ENCODE measurements around the gene THSD4.

Gene THSD4

DNA sequence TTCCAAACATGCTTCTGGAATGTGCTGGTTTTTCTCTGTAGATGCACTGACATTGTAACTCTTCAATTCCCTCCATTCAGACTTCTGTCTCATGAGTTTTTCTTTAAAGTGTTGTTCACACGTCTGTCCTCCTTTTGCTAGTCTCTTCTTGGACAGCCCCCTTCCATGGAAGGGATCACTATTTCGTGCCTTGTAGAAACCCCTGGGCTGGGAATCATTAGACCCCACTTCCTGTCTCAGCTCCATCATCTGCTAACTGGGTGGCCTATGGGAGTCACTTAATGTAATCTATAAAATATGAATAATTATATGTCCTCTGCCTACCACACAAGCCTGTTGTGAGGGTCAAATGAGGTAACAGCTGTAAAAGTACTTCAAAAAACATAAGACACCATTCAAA lies 110.6 kb downstream of the THSD4 start:
- DNase-seq (ENCODE audit: low spot score): no peak

DNA sequence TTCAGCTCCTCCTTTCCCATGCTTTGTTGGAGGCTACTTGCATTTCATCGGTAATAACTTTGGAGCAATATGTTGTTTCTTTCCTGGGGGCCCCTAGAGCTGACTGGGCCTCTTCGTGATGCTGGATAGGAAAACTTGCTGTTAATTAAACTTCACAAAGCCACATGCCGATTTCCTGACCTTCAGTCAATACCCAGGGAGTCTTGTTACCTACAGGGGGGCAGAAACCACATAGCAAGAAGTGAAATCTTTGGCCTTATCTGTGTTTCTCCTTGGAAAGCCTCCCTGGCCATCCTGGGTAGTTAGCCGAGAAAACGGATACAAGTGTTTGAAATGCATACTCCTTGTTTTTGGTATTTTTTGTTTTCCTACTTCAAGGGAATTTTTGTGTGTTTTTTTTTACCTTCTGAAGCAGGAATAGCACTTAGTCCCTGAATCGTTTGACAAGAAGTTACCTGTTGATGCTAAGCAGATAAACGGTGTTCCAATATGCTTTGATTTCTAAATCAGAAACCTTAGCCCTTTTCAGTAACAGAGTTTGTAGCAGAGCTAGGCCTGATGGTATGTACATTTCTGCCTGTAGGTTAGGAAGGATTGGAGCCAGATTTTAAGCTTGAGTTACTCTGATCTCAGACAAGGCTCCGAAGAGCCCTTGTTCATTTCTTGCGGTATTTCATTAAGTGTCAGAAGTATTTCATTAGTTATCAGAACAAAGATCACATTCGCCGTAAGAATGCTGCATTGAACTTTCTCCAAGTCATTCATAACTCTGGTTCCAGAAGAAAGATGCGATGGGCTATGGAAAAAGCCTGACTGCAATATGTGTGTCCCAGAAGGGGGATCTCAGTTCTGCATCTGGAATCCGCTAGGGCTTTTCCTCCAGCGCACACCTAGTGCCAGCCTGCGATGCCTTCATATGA lies 111.5 kb downstream of the THSD4 start:
- no peak for DNase-seq (ENCODE audit: low spot score)

GRCh38 chr15:71228403-71228802 lies 113.1 kb downstream of the THSD4 start:
- no peak for DNase-seq (ENCODE audit: low spot score)

DNA sequence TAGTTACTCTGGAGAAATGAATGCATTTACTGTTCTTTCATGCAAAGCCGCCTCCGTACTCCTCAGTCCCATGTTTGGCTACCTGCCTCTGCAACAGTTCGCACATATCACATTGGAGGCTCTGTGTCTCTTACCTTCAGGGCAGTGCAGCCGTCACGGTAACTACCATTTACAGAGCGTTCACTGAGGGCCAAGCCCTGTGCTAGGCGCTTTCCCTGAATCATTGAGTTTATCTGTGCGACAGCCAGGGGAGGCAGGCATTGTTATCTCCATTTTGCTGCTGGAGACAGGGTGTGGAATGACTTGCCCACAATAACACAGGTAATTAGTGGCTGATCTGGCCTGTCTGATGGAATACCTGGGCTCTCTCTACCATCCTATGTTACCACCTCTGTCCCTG lies 115.0 kb downstream of the THSD4 start:
- no peak for DNase-seq (ENCODE audit: low spot score)

DNA sequence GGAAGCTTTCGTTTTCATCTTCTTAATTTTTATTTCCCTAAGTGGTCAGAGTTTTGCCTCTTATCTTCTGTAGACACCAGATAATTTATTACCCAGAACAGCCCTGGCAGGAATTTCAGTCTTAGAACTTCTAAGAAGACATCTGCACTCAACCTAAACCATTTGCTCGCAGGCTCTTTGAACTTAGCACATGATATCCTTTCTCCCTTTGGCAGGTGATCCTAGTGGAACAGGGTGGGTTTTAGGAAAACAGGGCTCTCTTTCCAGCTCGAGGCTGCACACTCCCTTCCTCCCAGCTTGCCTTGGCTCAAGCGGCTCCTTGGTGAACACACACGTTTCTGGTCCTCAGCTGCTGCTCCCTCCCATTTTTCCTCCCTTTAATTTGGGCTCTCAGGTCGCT lies 116.5 kb downstream of the THSD4 start:
- no peak for DNase-seq (ENCODE audit: low spot score)

DNA sequence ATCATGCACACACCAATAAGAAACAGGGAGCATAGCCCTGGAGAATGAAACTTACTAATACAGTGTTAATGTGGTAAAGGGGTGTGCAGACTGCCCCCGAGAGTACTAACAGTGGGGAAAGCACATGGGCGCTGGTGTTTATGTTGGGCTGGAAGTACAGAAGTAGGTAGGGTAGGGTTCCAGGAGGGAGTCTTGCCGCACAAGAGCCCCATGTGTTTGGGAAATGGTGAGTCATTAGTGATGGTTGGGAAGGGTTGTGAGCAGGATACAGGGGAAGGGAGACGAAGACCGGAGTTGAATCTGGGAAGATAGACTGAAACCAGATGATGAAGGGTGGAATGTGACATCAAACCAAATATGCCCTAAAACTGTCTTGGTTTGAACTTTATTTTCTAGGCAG lies 117.1 kb downstream of the THSD4 start:
- no peak for DNase-seq (ENCODE audit: low spot score)

- peak; percentile 95 for DNase-seq (ENCODE audit: low spot score)
These were observed 122.4 kb downstream of the THSD4 start for GRCh38 chr15:71237456-71238188.

DNA sequence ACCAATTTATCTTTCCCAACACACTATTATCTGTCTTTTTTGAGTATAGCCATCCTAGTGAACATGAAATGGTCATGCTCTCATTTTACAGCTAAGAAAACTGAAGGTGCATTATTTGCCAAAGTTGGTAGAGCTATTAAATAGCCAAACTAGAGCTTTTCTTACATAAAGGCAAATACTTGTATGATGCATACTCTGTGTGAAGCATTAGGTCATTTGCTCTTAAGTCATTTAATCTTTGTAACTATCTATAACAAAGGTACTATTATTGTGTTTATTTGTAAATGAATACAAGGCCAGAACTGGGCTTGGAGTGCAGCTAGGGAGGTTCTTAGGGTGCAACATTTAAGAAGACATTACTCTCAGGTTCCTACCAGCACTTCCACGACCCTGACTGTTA lies 123.7 kb downstream of the THSD4 start:
- DNase-seq (ENCODE audit: low spot score): no peak

DNA sequence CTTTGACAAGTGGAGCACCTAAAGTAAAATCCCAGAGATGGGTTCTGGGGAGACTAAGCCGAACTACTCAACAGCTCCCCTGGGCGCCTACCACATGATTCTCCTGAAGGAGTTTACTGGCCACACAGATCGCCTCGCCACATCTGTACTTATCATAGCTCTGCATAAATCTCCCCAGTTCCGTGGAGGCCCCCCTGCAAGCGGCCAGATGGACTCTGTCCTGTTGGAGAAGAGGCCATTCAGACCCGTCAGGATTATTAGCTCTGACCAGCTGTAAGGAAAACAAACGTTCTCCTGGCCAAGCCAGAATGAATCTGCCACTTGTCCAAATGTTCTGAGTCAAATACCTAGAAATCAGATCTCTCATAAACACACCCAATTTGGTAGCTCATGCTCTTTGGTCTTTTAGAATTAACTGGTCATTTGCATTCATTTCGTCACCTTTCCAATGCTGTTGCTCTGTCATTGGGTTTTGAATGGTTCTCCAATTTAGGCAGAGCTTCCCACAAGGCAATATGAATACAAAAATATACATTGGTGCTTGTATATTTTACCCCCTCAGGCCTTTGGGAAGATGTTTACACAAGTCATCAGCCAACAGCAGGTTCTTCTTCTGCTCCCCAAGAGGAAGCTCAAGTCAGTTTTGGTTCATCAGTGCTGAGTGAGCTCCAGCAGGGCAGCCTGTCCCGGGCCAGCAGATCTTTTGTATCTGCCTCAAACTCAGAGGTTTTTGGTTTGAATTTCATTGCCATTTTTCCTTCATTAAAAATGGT lies 124.5 kb downstream of the THSD4 start:
- no peak for DNase-seq (ENCODE audit: low spot score)

DNA sequence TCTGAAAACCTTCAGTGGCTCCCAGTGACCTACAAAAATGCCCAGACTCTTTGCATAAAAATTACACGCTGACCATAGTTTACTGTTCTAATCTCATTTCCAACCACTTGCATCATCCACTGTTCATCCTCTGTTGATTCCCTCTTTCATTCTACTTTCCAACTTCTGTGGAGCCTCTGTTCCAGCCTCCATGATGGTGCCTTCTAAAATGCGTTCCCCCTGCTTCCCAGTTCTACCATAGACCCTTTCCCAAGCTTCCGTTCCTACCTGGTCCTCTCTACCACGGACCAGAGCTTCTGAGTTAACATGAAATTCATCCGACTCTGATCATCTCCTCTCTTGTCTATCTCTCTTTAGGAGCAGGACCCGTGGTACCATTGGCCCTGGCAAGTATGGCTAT lies 127.0 kb downstream of the THSD4 start:
- no peak for DNase-seq (ENCODE audit: low spot score)

- no peak for DNase-seq (ENCODE audit: low spot score)
These were observed 129.0 kb downstream of the THSD4 start for GRCh38 chr15:71244250-71244649.

- no peak for DNase-seq (ENCODE audit: low spot score)
These were observed 130.3 kb downstream of the THSD4 start for GRCh38 chr15:71245588-71245987.

DNA sequence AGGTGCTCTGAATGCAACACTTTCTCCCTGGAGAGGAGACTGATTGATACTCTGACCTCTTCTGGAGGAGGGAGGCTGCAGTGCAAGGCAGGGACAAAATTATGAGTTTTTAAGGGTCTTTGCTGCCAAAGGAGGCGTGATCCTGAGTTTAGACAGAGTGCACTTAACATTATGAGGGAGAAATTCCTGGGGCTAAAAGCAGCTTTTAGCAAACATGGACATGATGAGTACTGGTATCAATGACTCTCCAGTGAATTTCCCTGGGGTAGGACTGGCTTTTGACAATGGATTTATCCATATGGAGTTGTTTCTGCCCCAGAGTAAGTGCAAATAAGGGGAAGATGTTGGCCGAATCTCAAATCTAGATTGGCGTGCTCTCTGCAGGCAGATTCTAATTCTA lies 133.1 kb downstream of the THSD4 start:
- DNase-seq (ENCODE audit: low spot score): no peak

- DNase-seq (ENCODE audit: low spot score): no peak
These were observed 134.7 kb downstream of the THSD4 start for GRCh38 chr15:71249986-71250385.

GRCh38 chr15:71250936-71251583 lies 135.8 kb downstream of the THSD4 start:
- no peak for DNase-seq (ENCODE audit: low spot score)

- DNase-seq (ENCODE audit: low spot score): no peak
These were observed 136.3 kb downstream of the THSD4 start for GRCh38 chr15:71251584-71252043.

GRCh38 chr15:71252044-71252739 lies 136.9 kb downstream of the THSD4 start:
- DNase-seq (ENCODE audit: low spot score): peak; percentile 29

DNA sequence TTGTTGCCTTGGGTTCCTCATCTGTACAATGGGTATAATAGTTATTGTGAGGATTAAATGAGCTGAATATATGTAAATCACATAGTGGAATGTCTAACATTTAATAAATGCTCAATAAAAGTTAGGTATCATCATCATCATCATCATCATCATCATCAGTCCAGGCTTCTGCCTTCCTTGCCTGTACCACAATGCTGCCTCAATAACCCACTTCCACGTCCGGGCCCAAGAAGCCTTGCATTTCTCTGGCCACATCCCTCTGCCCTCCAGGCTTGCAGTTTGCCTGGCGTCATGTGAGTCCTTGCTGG lies 137.4 kb downstream of the THSD4 start:
- DNase-seq (ENCODE audit: low spot score): no peak

GRCh38 chr15:71254491-71254890 lies 139.2 kb downstream of the THSD4 start:
- no peak for DNase-seq (ENCODE audit: low spot score)

- no peak for DNase-seq (ENCODE audit: low spot score)
These were observed 141.8 kb downstream of the THSD4 start for GRCh38 chr15:71256934-71257664.

DNA sequence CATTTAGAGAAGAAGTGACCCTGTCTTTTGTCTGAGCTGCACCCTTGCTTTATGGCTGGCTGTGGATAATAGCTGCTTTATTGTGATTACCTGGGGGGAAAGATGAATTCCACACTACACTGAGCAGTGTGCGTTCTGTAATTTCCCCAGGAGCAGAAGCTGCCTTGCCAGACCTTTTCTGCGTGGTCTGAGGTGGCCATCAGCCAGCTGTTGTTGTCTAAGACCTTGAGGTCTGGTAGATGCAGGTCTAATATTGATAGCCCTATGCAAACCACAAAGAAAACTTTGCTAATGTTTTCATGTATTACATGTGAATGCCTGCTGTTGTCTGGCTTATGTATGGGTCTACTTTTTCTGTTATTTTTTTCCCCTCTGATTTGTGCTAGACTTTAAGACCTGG lies 144.6 kb downstream of the THSD4 start:
- no peak for DNase-seq (ENCODE audit: low spot score)
